HG03575 (cell line): ENCODE results near the gene HNRNPUL1.

ENCODE experiments used
- ATAC-seq: cut with Tn5 transposase; IDR thresholded peaks from one replicate; pipeline ENCODE4 v1.9.1; 2021; ENCODE audit not compliant: unreplicated experiment, insufficient number of reproducible peaks, low FRiP score; ENCODE audit errors: extremely low read depth

Gene HNRNPUL1

DNA sequence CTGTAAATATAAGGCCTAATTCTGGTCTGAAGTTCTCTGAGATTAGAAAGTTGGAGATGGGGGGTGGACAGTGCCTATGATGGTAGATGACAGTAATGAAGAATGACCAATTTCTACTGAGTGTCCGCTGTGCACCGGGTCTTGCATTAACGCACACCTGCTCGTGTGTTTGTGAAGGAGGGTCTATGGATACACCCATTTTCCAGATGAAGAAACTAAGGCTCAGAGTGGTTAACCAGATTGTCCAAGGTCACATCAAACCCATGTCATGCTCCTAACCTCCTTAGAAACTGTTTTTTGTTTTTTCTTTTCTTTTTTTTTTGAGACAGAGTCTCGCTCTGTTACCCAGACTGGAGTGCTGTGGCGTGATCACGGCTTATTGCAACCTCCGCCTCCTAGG lies 31.5 kb upstream of the HNRNPUL1 start:
- no peak for ATAC-seq

DNA sequence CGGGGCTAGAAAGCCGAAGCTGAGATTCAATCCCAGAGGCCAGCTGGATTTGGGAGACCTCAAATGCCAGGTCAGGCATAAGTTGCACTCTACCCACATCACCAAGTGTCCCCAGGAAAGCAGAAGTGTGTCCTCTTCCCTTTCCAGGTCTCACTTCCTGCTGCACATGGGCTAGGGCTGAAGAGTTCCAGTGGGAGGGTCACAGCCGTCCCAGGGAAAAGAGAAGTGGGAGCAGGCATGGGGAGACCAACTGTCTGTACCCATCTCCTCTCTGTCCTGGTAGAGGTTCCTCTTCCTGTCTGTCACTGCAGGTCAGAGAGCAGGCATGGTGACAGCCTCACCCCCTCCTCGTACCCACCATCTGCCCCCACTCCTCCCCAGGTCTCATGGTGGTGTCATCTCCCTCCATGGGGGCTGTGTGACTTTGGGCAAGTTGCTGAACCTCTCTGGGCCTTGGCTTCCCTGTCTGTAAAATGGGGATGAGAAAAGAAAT lies 30.4 kb upstream of the HNRNPUL1 start:
- no peak for ATAC-seq

DNA sequence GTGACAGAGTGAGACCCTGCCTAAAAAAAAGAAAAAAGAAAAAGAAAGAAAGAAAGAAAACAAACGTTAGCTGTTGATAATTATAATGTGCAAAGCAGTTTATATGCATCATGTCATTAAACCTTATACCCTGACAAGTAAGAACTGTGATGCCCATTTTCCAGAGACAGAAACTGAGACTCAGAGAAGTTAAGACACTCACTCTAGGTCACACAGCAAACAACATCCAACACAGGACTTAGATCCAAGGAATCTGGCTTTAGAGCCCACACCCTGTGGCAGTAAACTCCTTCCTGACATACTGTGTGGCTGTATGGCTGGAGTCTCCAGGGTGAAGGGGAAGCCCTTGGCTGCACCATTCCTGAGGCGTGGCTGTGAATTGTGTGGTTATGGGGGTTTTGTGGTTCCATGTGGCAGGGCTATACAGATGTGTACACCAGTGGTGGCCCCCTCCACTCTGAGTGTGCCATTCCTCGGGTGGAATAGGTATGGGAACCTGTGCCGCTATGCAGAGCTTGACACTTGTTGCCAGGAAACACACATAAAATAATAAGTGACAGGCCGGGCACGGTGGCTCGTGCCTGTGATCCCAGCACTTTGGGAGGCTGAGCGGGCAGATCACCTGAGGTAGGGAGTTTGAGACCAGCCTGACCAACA lies 29.5 kb upstream of the HNRNPUL1 start:
- ATAC-seq, result no peak

DNA sequence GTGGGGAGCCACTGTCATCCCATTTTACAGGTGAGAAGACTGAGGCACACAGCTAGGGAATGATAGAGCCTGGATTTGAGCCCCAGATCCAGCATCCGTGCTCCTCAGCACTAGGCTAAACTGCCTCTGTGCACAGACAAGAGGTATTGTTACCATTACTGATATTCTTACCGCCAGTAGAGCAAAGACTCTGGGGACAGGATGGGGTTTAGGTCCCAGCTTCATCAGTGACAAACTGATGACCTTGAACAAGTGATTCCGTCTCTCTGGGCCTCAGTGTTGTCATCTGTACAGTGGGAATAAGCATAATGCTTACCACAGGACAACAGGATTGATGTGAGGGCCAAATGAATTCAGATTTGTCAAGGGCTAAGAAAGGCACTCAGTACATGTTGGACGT lies 28.7 kb upstream of the HNRNPUL1 start:
- ATAC-seq, result no peak

DNA sequence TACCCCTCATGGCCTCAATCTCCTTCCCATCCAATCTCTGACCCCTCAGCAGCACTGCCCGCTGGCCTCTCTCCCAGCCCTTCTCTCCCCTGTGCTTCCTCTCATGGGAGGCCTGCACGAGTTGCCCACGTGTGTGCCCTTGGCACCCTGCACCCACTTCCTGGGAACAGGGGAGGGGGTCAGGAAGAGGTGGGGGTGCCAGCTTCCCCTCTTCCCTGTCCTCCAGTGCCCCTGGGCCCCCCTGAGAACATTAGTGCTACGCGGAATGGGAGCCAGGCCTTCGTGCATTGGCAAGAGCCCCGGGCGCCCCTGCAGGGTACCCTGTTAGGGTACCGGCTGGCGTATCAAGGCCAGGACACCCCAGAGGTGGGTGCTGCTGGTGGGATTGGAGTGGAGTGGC lies 25.9 kb upstream of the HNRNPUL1 start:
- no peak for ATAC-seq

DNA sequence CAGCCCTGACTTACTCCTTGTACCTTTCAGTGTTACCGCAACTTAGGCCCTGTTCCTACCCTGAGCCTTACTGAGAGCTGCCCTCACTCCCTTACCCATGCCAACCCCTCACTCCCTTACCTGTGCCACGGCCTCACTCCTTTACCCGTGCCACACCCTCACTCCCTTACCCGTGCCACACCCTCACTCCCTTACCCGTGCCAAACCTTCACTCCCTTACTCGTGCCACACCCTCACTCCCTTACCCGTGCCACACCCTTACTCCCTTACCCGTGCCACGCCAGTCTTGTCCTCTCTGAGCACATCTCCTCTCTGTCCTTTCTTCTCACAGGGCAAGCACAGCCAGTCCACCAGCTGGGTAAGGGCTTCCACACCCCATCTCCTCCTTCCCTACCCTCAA lies 24.8 kb upstream of the HNRNPUL1 start:
- ATAC-seq, result no peak

DNA sequence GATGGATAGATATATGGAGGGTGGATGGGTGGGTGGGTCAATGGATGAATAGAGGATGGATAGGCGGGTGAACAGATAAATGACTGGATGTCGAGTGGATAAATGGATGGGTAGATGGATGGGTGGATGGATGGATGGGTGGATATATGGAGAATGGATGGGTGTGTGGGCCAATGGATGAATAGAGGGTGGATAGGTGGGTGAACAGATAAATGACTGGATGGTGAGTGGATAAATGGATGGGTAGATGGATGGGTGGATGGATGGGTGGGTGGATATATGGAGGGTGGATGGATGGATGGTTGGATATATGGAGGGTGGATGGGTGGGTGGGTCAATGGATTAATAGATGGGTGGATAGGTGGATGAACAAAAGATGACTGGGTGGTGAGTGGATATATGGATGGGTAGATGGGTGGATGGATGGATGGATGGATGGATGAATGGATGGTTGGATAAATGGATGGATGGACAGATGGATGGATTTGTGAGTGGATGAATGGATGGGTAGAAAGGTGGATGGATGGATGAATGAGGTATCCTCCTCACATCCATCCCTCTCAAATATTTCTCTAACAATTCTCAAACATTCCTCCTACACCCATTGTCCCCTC lies 24.1 kb upstream of the HNRNPUL1 start:
- no peak for ATAC-seq

DNA sequence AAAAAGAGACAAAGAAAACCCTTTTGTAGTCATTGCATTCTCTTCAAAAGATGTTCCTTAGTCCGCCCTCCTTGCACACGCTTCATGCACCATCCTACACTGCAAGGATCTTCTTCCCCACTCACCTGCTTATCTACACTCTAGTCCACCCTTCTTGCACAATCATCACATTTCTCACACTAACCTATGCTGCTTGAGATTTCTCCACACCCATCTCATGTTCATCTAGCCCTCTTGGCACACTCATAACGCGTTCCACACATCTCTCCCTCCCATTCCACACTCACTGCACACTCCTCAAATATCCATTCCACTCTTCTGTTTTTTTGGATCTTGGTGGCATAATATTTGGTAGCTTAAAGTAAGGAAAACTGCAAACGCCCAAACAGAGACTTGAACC lies 22.3 kb upstream of the HNRNPUL1 start:
- ATAC-seq, result no peak

DNA sequence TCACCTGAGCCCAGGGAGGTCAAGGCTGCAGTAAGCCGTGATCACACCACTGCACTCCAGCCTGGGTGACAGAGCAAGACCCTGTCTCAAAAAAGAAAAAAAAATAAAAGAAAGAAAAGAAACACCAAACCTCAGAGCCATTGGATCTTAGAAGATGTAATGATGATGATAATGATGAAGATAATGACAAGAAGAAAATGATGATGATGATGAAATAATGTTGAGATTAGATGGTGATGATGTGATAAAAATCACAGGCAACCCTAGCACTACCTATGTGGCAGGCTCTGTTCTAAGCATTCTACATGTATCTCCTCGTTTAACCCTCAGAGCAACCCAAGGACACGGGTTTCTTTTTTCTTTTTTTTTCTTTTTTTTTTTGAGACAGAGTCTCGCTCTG lies 20.1 kb upstream of the HNRNPUL1 start:
- no peak for ATAC-seq

DNA sequence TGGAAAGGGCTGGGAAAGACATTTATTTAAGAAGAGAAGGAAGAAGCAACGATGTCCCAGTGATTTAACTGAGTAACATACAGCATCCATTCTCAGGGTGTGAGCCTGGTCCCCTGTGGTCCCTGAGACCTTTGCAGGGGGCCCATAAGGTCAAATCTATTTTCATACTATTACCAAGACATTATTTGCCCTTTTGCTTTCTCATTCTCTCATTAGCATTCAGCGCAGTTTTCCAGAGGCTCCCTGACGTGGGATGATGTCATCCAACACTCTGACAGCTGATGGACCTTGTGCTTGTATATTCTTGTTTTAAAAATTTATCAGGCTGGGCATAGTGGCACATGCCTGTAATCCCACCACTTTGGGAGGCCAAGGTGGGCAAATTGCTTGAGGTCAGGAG lies 18.3 kb upstream of the HNRNPUL1 start:
- no peak for ATAC-seq

DNA sequence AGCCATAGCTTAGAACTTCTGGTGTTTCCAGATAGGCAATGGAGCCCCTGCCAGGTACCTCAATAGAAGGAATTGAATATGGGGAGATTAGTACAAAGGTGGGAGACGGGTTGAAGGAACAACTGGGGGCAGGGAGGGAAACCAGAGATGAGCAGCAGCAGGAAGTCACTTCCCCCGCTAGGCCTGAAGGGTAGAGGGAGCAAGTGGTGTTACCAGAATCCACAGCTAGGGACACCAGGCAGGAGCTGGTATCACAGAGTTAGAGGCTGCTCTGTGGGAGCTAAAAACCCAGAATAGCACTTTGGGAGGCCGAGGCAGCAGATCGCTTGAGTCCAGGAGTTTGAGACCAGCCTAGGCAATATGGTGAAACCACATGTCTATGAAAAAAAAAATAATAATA lies 15.3 kb upstream of the HNRNPUL1 start:
- ATAC-seq, result no peak

DNA sequence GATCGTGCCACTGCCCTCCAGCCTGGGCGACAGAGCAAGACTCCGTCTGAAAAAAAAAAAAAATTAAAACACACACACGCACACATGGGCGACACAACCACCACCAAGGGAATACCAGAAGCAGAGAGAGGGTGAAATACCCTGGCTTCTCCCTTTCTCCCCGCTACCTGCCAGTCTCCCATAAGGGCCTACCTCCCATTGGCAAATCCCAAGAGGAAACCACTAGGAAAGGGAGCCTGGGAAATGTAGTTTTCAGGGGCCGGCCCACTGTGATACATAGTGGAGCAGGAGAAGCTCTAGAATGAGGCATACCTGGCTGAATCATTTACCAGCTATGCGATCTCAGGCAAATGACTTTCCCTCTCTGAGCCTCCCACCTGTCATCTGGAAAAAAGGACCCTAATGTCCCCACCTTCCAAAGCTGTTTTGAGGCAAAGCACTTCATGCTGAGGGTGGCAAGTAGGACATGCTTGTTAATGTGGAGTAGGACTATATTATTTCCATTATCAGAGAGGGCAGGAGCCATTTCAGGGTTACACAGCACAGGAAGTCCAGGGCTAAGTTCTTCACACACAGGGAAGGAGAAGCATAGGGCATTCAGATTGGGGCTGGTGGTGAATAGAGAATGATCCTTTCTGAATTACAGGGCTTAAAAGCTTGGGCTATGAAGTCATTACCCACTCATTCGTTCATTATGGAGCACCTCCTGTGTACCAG lies 14.3 kb upstream of the HNRNPUL1 start:
- no peak for ATAC-seq

DNA sequence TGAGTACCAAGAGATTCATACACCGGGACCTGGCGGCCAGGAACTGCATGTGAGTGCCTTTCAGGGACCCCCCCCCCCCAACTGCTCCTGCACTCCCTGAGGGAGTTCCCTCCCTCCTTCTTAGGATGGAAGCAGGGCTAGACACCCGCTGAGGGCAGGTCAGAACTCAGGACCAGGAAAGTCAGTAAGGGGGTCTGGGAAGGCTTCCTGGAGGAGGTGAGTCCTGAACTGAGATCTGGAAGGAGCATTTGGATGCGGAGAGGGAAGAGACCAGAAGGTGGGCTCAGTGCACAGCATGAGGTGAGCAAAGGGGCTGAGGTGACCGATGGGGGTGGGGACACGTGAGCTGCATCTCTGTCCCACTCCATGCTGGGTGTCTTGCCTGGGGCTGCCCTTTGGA lies 10.5 kb upstream of the HNRNPUL1 start:
- no peak for ATAC-seq

DNA sequence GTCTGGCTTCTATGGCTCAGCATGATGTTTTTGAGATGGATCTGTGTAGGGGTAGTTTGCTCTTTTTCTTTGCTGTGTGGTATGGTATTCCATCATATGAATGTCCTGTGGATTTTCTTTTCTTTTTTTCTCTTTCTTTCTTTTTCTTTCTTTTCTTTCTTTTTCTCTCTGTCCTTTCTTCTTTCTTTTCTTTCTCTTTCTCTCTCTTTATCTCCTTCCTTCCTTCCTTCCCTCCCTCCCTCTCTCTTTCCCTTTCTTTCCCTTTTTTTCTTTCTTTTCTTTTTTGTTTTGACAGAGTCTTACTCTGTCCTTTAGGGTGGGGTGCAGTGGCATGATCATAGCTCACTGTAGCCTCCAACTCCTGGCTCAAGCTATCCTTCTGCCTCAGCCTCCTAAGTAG lies 9.0 kb upstream of the HNRNPUL1 start:
- no peak for ATAC-seq

DNA sequence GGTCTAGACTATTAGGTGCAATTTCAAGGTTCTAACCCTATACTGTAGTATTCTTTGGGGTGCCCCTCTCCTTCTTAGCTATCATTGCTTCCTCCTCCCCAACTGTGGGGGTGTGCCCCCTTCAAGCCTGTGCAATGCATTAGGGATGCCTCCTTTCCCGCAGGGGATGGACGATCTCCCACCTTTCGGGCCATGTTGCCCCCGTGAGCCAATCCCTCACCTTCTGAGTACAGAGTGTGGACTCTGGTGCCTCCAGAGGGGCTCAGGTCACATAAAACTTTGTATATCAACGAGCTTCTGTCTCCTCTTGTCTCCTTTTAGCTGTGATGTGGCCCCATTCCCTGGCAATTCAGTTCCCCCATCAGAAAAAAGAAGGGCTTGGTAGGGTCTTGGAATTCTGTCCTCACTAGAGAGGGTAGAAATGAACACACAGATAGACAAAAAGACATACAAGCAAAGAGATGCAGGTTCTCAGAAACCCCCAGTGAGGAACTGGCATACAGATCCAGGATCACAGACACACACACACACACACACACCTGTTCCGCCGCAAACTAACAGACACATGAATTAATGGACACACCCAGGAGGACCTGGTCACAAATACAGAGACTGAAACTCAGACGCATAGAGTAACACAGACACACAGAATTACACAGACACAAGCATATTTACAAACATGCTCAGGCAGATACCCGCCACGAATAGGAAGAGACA lies 2.5 kb upstream of the HNRNPUL1 start:
- ATAC-seq, result no peak

DNA sequence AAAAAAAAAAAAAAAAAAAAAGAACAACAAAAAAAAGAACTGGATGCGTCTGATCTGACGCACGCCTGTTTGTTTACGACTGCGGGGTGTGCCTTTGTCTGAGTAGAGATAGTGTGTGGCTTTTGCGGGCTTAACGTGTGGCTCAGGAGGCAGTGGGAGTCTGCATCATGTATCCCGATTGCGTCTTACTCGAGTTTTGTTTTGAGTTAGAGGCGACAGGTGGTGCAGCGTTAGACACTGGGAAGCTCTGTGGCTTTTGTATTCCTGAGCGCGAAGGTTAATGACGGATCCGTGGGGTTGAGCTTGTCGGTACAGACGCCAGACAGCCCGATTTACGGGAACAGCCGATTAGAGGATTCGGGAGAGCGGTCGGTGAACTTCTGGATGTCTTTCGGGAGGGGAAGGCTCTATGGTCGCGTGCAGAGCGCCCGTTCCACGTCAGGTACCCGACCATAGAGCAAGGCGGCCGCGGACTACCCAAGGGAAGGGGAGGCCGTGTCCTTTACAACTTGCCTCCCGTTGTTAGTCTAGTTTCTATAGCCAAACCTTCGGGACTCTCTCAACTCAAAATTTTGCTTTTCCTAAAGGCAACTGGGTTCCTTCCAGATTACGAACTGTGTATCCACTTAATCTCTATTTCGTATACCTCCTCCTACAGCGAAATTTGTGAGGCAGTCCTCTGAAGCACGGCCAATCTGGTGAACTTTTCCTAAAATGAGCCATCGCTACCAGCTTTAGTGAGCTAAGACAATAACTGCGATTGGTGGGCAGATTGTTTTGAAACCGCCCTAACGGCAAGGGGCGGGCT lies 926 bp upstream of the HNRNPUL1 start:
- ATAC-seq, result no peak

DNA sequence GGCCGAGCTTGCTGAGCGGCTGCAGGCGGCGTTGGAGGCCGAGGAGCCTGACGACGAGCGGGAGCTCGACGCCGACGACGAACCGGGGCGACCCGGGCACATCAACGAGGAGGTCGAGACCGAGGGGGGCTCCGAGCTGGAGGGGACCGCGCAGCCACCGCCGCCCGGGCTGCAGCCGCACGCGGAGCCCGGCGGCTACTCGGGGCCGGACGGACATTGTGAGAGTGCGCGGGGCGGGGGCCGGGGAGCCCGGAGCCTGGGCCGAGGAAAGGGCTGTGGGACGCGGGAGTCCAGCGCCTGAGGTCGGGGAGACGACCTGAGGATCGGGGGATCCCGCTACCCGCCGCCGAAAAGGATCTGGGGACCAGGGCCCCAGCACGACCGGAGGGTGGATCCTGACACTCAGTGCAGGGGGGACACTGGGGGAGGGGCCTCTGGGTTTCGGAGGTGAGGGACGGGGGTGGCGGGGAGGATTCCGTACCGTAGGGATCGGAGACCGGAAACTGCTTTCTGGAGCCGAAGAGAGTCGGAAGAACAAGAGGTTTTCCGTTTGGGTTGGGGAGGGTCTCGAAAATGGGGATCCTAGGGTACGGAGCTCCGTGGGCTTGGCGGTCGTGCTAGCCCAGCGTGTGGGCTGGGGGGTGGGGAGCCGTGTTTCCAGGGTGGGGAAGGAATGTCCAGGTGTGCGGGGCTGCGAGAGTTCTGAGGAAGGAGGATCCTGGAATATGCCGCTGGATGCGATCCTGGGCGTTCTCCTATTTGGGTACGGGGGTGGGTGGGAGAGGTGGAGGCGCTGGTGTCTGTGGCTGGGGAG lies 616 bp downstream of the HNRNPUL1 start:
- no peak for ATAC-seq

DNA sequence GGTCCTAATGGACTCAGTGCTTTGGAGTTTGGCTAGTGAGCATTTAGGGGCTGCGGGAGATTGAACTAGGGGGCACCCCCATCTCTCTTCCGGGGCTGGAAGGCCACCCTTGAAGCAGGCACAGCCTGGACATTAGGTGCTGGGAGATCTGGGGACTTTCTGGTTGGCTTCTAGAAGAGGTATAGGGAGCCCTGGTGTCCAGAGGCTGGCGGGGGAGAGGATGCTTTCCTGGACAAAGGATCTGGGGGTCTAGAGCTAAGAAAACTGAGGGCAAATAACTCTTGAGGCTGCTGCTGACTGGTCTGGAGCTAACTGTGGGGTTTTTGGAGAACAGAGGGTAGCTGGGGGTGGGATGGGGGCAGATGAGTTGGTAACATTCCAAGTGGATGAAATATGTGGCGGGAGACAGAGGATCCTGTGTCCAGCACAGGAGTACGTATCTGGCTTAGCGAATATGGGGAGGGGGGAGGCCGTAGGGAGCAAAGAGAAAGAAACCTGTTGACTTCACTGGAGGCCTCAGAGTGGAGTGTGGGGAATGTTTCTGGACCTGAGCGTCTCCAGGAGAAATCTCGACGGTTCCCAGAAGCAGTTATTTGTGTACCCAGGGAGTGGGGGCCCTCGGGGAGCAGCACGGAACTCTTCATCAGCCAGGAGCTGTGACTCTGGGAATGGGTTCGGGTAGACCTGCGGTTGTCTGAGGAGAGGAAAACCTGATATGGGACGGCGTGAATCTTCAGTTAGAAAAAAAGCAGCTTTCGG lies 1.4 kb downstream of the HNRNPUL1 start:
- no peak for ATAC-seq
